Activated CD8-positive, alpha-beta T cell treated with anti-CD3 and anti-CD28 coated beads for 36 hours (primary cell): ENCODE results near the gene CCN2. TPM values are rescaled to one million over a fixed set of nuclear protein-coding genes. Genes with fewer than 3 reads are reported as not detected.

Experiments
- ATAC-seq: fragments of 200-7000 bp; cut with Tn5 transposase; one replicate; pipeline ENCODE4 v1.10.0; 2021; ENCODE audit warnings: mild to moderate bottlenecking, moderate library complexity
- CTCF ChIA-PET: fragments of 350-600 bp; sonication (Branson Sonifier 250); formaldehyde crosslinking; loops from one replicate; lab custom pipeline; 2021; ENCODE audit warnings: antibody characterized with exemption; lab: Charles Lee
- POLR2A ChIA-PET: fragments of 350-600 bp; sonication (Branson Sonifier 250); formaldehyde crosslinking; loops from one replicate; lab custom pipeline; 2021; ENCODE audit warnings: antibody characterized with exemption; lab: Charles Lee
- DNase-seq: peaks from one replicate; pipeline ENCODE4 v3.0.0-alpha.2; 2020
- H3K27ac Mint-ChIP-seq: one replicate; pipeline ENCODE4 v1.8.0; 2021; ENCODE audit warnings: mild to moderate bottlenecking, mixed read lengths
- H3K27me3 Mint-ChIP-seq: one replicate; pipeline ENCODE4 v1.8.0; 2021; ENCODE audit warnings: mixed read lengths
- H3K36me3 Mint-ChIP-seq: one replicate; pipeline ENCODE4 v1.8.0; 2021; ENCODE audit warnings: low read depth, mixed read lengths
- H3K4me1 Mint-ChIP-seq: one replicate; pipeline ENCODE4 v1.8.0; 2021; ENCODE audit warnings: low read depth, mixed read lengths
- H3K4me3 Mint-ChIP-seq: one replicate; pipeline ENCODE4 v1.8.0; 2021; ENCODE audit warnings: mild to moderate bottlenecking, moderate library complexity, mixed read lengths
- H3K9me3 Mint-ChIP-seq: one replicate; pipeline ENCODE4 v1.8.0; 2021; ENCODE audit warnings: mixed read lengths
- CTCF ChIP-seq: fragments of 200-600 bp; IDR thresholded peaks from one replicate; pipeline ENCODE4 v1.8.0; 2022; ENCODE audit warnings: antibody characterized with exemption, mild to moderate bottlenecking
- intact Hi-C: fragments of 100-400 bp; cut with micrococcal nuclease; formaldehyde crosslinking; loops from one replicate; pipeline ENCODE4 v1.10.0; 2022
- total RNA-seq, 2 experiments: library from RNA; stranded (reverse); gene quantifications; one replicate each; pipeline ENCODE4 v1.2.3, GENCODE V29; 2021

Gene CCN2
- total RNA-seq, 2 experiments from 2014 or later, result not detected

- no peak for ATAC-seq
- ChIA-PET CTCF (no interaction called here), POLR2A (no interaction called here)
- Mint-ChIP-seq H3K36me3 (no peaks in the 10 kb centered on the region), H3K4me1 (no peaks in the 10 kb centered on the region), H3K4me3 (no peak overlapping the region), H3K9me3 (no peaks in the 10 kb centered on the region), H3K27me3 (no peaks in the 10 kb centered on the region), H3K27ac (no peak overlapping the region)
- intact Hi-C loops, result no loop called here
- TF ChIP-seq CTCF, result no peak
- no peak for DNase-seq
Measured at GRCh38 chr6:131981624-131981978, 30.4 kb upstream of the CCN2 start.

- POLR2A ChIA-PET, result no interaction called here
- CTCF ChIA-PET, result interaction anchor here (0.7 kb wide), 1 partner anchor 65 kb away, joined by 3 read pairs; no protein-coding TSS in a partner anchor
- no peak overlapping the region for H3K27ac Mint-ChIP-seq
- no peaks in the 10 kb centered on the region for H3K36me3 Mint-ChIP-seq
- ATAC-seq (no peak), DNase-seq (no peak)
- no peak for TF ChIP-seq CTCF
- no peaks in the 10 kb centered on the region for H3K4me1 Mint-ChIP-seq
- no peaks in the 10 kb centered on the region for H3K9me3 Mint-ChIP-seq
- H3K27me3 Mint-ChIP-seq, result no peaks in the 10 kb centered on the region
- intact Hi-C loops, result no loop called here
- H3K4me3 Mint-ChIP-seq, result no peak overlapping the region
Measured at GRCh38 chr6:131980791-131981623, 29.8 kb upstream of the CCN2 start.

- Mint-ChIP-seq H3K36me3 (no peaks in the 10 kb centered on the region), H3K27me3 (no peaks in the 10 kb centered on the region), H3K9me3 (no peaks in the 10 kb centered on the region), H3K4me1 (no peaks in the 10 kb centered on the region), H3K27ac (no peak overlapping the region), H3K4me3 (no peak overlapping the region)
- TF ChIP-seq CTCF, result no peak
- ATAC-seq (no peak), DNase-seq (no peak)
- ChIA-PET POLR2A (no interaction called here), CTCF (interaction anchor here (0.7 kb wide), 1 partner anchor 65 kb away, joined by 3 read pairs; no protein-coding TSS in a partner anchor)
- intact Hi-C loops, result no loop called here
Measured at GRCh38 chr6:131980338-131980790, 29.2 kb upstream of the CCN2 start.

GRCh38 chr6:131979515-131980337, 28.6 kb upstream of the CCN2 start:
- ATAC-seq (no peak), DNase-seq (no peak)
- CTCF ChIA-PET, result no interaction called here
- intact Hi-C loops, result no loop called here
- no peak overlapping the region for H3K4me3 Mint-ChIP-seq
- no peaks in the 10 kb centered on the region for H3K27me3 Mint-ChIP-seq
- no peak overlapping the region for H3K27ac Mint-ChIP-seq
- no peaks in the 10 kb centered on the region for H3K9me3 Mint-ChIP-seq
- no peaks in the 10 kb centered on the region for H3K36me3 Mint-ChIP-seq
- POLR2A ChIA-PET, result no interaction called here
- TF ChIP-seq CTCF, result no peak
- no peaks in the 10 kb centered on the region for H3K4me1 Mint-ChIP-seq

GRCh38 chr6:131978522-131978921, 27.4 kb upstream of the CCN2 start:
- DNase-seq (no peak), ATAC-seq (no peak)
- Mint-ChIP-seq H3K27ac (no peak overlapping the region), H3K36me3 (no peaks in the 10 kb centered on the region), H3K9me3 (no peaks in the 10 kb centered on the region), H3K4me3 (no peak overlapping the region), H3K4me1 (no peaks in the 10 kb centered on the region), H3K27me3 (no peaks in the 10 kb centered on the region)
- intact Hi-C loops, result no loop called here
- ChIA-PET CTCF (no interaction called here), POLR2A (no interaction called here)
- TF ChIP-seq CTCF, result no peak
